GM12878 (cell line): Measurements from ENCODE around the gene HSD3B2. TPM values are rescaled to one million over a fixed set of nuclear protein-coding genes. Genes with fewer than 3 reads are reported as not detected.

Source experiments
- ATAC-seq: fragments of 200-7000 bp; cut with Tn5 transposase; 3 replicates; pipeline ENCODE4 v1.9.1; 2020; ENCODE audit warnings: mild to moderate bottlenecking, moderate library complexity
- BruUV-seq: library from RNA; stranded (reverse); fragments of 400-500 nt; replicated peaks from 2 replicates; lab custom pipeline; 2021; lab: Mats Ljungman, UMichigan
- CTCF ChIA-PET: fragments of 300-600 bp; sonication (Branson Sonifier 250); formaldehyde crosslinking; extraction: SDS; loops from one replicate; lab custom pipeline; 2021; ENCODE audit warnings: inconsistent platforms; lab: Yijun Ruan, JAX
- POLR2A ChIA-PET: fragments of 350-600 bp; formaldehyde crosslinking; extraction: SDS; loops from one replicate; lab custom pipeline; 2021; ENCODE audit warnings: inconsistent platforms; lab: Charles Lee
- RAD21 ChIA-PET: fragments of 300-600 bp; sonication (Branson Sonifier 250); formaldehyde crosslinking; loops from one replicate; lab custom pipeline; 2023; ENCODE audit warnings: antibody characterized with exemption; ENCODE audit not compliant: unreplicated experiment; lab: Charles Lee
- SMC1A ChIA-PET: fragments of 300-600 bp; sonication (Branson Sonifier 250); formaldehyde crosslinking; loops from one replicate; lab custom pipeline; 2023; ENCODE audit not compliant: unreplicated experiment, uncharacterized antibody; lab: Charles Lee
- DNase-seq: peaks from one replicate; pipeline ENCODE4 v3.0.0-alpha.2; 2011; ENCODE audit warnings: low read depth, low spot score
- FAIRE-seq: peaks from 3 replicates; lab custom pipeline; 2011; peaks lifted over from hg19 to GRCh38; lab: Jason Lieb, UNC
- H2AFZ ChIP-seq: 2 replicates; pipeline ENCODE4 v1.6.0; 2011; ENCODE audit warnings: low read depth, low read length, control low read depth; ENCODE audit not compliant: control insufficient read depth
- H3K27ac ChIP-seq: 2 replicates; pipeline ENCODE4 v1.5.1; 2011; ENCODE audit warnings: control low read depth; ENCODE audit not compliant: control insufficient read depth, insufficient read depth
- H3K27me3 ChIP-seq, 2 experiments: replicated peaks in 1 of 2; 2 replicates each; pipeline versions ENCODE4 v1.6.0 to v1.6.1; 2011; ENCODE audit warnings: low read length in 1 of 2; ENCODE audit not compliant: control insufficient read depth in 2 of 2, insufficient read depth in 2 of 2
- H3K36me3 ChIP-seq, 2 experiments: 2 replicates each; pipeline ENCODE4 v1.5.1; 2011; ENCODE audit warnings: low read length in 1 of 2; ENCODE audit not compliant: control insufficient read depth in 2 of 2, insufficient read depth in 2 of 2
- H3K4me1 ChIP-seq: 2 replicates; pipeline ENCODE4 v1.6.1; 2011; ENCODE audit warnings: mild to moderate bottlenecking, low read length, moderate library complexity, mixed read lengths; ENCODE audit not compliant: control insufficient read depth, insufficient read depth
- H3K4me2 ChIP-seq: 2 replicates; pipeline ENCODE4 v1.6.0; 2011; ENCODE audit warnings: control low read depth; ENCODE audit not compliant: control insufficient read depth, insufficient read depth
- H3K4me3 ChIP-seq: fragments of 200-600 bp; sonication (generic); 2 replicates; pipeline ENCODE4 v1.5.1; 2016
- H3K79me2 ChIP-seq: 2 replicates; pipeline ENCODE4 v1.6.0; 2011; ENCODE audit warnings: low read length; ENCODE audit not compliant: control insufficient read depth, insufficient read depth
- H3K9ac ChIP-seq: 2 replicates; pipeline ENCODE4 v1.8.0; 2011; ENCODE audit warnings: low read length, control low read depth, mixed read lengths; ENCODE audit not compliant: control insufficient read depth, insufficient read depth
- H3K9me3 ChIP-seq: replicated peaks from 3 replicates; pipeline ENCODE4 v1.5.1; 2011; ENCODE audit warnings: mild to moderate bottlenecking, low read length; ENCODE audit not compliant: control insufficient read depth, insufficient read depth
- H4K20me1 ChIP-seq: 2 replicates; pipeline ENCODE4 v1.6.0; 2011; ENCODE audit not compliant: control insufficient read depth, insufficient read depth
- CHD1 ChIP-seq: IDR thresholded peaks from 2 replicates; pipeline ENCODE4 v1.6.1; 2012; ENCODE audit warnings: low read depth, low read length, improper control_type of control experiment
- NFYB ChIP-seq: IDR thresholded peaks from 2 replicates; pipeline ENCODE4 v1.6.1; 2011; ENCODE audit warnings: low read depth, mild to moderate bottlenecking, low read length, improper control_type of control experiment, moderate library complexity; ENCODE audit not compliant: insufficient read depth
- NR2C1 ChIP-seq: fragments of 450-650 bp; IDR thresholded peaks from 2 replicates; pipeline ENCODE4 v1.6.1; 2017; ENCODE audit warnings: antibody characterized with exemption, mild to moderate bottlenecking, moderate library complexity
- POU2F2 ChIP-seq: IDR thresholded peaks from 3 replicates; pipeline ENCODE4 v1.6.1; 2011; ENCODE audit warnings: low read depth, mild to moderate bottlenecking, low read length, borderline replicate concordance
- SMAD5 ChIP-seq: IDR thresholded peaks from 2 replicates; pipeline ENCODE4 v1.6.1; 2016; ENCODE audit warnings: antibody characterized with exemption, low read depth
- TBL1XR1 ChIP-seq: IDR thresholded peaks from 2 replicates; pipeline ENCODE4 v1.6.1; 2012; ENCODE audit warnings: low read depth, low read length, improper control_type of control experiment
- ZBED1 ChIP-seq: IDR thresholded peaks from 2 replicates; pipeline ENCODE4 v1.6.1; 2016; ENCODE audit warnings: borderline replicate concordance
- ZNF217 ChIP-seq: fragments of 450-650 bp; IDR thresholded peaks from 2 replicates; pipeline ENCODE4 v1.6.1; 2017; ENCODE audit warnings: antibody characterized with exemption, mild to moderate bottlenecking
- ZSCAN29 ChIP-seq: fragments of 450-650 bp; IDR thresholded peaks from 2 replicates; pipeline ENCODE4 v1.6.1; 2017; ENCODE audit warnings: mild to moderate bottlenecking, moderate library complexity
- WGBS: methylation state at CpG from one replicate; pipeline ENCODE4 v1.1.6; 2016; ENCODE audit warnings: low lambda C conversion rate; ENCODE audit not compliant: insufficient replicate concordance, insufficient coverage; ENCODE audit errors: missing lambda C conversion rate; 5-methylcytosine and 5-hydroxymethylcytosine counted together
- in situ Hi-C: fragments of 300-500 bp; cut with MboI; formaldehyde crosslinking; loops from 9 replicates; pipeline ENCODE4 v1.14.3; 2018; ENCODE audit warnings: mixed read lengths
- intact Hi-C: fragments of 100-400 bp; cut with micrococcal nuclease; formaldehyde crosslinking; loops from one replicate; pipeline ENCODE4 v1.14.2; 2022; ENCODE audit not compliant: unreplicated experiment
- polyA plus RNA-seq, 11 experiments: library from polyadenylated mRNA; depleted of rRNA in 4 of 11; unstranded in 6 of 11; stranded (reverse) in 5 of 11; fragments of >200 nt; fragmentation: Nextera tagmentation in 4 of 11; fragmentation: Illumina TruSeq in 1 of 11; extraction: Ambion mirVana in 4 of 11; extraction: Trizol in 1 of 11; gene quantifications; 1 replicate in 1 of 11; 2 replicates in 10 of 11; pipeline versions ENCODE4 v1.2.1 to v1.2.3, GENCODE V29; 2011 to 2016; ENCODE audit warnings: inconsistent platforms in 2 of 11, missing spikeins in 2 of 11, low read depth in 1 of 11
- total RNA-seq, 4 experiments: library from RNA; depleted of rRNA in 3 of 4; stranded (reverse); fragments of >200 nt in 3 of 4; fragmentation: Illumina TruSeq in 1 of 4; extraction: Trizol in 1 of 4; gene quantifications; 2 replicates each; pipeline versions ENCODE4 v1.2.1 to v1.2.3, GENCODE V29; 2013 to 2021
- TF ChIP-seq, protein P1 (sequence below): fragments of 450-650 bp; IDR thresholded peaks from 2 replicates; pipeline ENCODE4 v1.6.1; 2017; ENCODE audit warnings: mild to moderate bottlenecking, low read depth, inconsistent platforms; ENCODE audit not compliant: poor library complexity, severe bottlenecking
- TF ChIP-seq, protein P2 (sequence below): IDR thresholded peaks from 2 replicates; pipeline ENCODE4 v1.6.1; 2012; ENCODE audit warnings: mild to moderate bottlenecking, low read depth, low read length
- TF ChIP-seq, protein P3 (sequence below): IDR thresholded peaks from 2 replicates; pipeline ENCODE4 v1.6.1; 2011; ENCODE audit warnings: borderline replicate concordance, low read depth, mild to moderate bottlenecking, moderate library complexity, low read length; ENCODE audit not compliant: insufficient read depth, poor library complexity, severe bottlenecking
- TF ChIP-seq, protein P4 (sequence below): fragments of 450-650 bp; formaldehyde crosslinking; IDR thresholded peaks from 2 replicates; pipeline ENCODE4 v1.5.0; 2022; ENCODE audit warnings: mild to moderate bottlenecking, missing genetic modification characterization

The HSD3B2 gene
- total and polyA plus RNA-seq, 10 of the 15 experiments (the other 5 are each of a cell fraction or from before 2014, with no cell fraction given) = 0.56 TPM; not detected in 9

DNA sequence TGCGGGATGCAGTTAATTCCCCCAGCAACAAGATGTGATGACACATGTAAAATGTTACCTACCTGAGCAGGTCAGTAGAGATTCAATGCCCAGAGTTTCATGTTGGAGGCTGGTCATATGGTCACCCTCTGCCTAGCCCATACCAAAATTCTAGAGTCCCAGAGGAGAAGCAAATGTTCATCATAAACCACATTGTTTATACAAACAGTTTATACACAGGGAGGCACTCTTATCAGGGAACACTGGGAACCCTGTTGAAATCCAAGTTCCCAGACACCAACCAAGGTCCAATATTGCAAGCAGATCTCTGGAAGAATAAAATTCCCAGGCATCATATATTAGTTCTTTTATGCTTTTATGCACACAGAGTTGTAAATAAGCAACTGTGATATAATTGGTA lies 35.8 kb upstream of the HSD3B2 start (continued):
- TF ChIP-seq POU2F2 = no peak
- no peak for TF ChIP-seq CHD1

DNA sequence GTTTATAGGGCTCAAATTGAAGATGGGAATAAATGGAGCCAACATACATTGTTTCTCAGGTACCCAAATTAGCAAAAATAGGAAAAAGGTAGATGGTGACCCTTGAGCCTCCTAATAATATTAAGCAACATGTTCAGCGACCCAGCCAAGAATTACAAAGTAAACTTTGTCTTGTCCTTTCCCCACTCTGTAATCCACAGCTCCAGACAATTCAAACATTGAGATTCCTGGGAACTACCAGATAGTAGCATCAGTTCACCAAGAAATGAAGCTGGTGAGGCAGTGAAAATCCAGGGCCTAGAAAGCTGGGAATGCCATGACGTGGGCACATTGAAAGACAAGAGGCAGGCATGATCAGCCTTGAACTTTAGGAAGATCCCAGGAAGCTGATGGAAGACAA lies 34.6 kb upstream of the HSD3B2 start:
- no peak overlapping the region for H3K4me3 ChIP-seq
- no peaks in the 10 kb centered on the region for H3K4me1 ChIP-seq
- 0% methylated on average over 2 of the region's 2 CpGs for WGBS
- H4K20me1 ChIP-seq = no peaks in the 10 kb centered on the region
- DNase-seq (no peak), ATAC-seq (no peak), FAIRE-seq (no peak)
- no peaks in the 10 kb centered on the region for H3K36me3 ChIP-seq
- ChIA-PET RAD21 (no interaction called here), CTCF (no interaction called here), SMC1A (interaction anchor here (0.6 to 1.3 kb wide), 2 partner anchors 10 to 1990 kb away, joined by 3 read pairs; no protein-coding TSS in a partner anchor), POLR2A (no interaction called here)
- no peak overlapping the region for H3K27ac ChIP-seq
- BruUV-seq = no TSS peak
- H3K79me2 ChIP-seq = no peaks in the 10 kb centered on the region
- H3K27me3 ChIP-seq = no peaks in the 10 kb centered on the region
- no peaks in the 10 kb centered on the region; the same call in 2 of the 3 replicates for H3K9me3 ChIP-seq
- intact Hi-C loops (no loop called here), in situ Hi-C loops (no loop called here)
- no peak overlapping the region for H3K4me2 ChIP-seq
- H3K9ac ChIP-seq = no peak overlapping the region
- no peak overlapping the region for H2AFZ ChIP-seq
- TF ChIP-seq, protein P1, sequence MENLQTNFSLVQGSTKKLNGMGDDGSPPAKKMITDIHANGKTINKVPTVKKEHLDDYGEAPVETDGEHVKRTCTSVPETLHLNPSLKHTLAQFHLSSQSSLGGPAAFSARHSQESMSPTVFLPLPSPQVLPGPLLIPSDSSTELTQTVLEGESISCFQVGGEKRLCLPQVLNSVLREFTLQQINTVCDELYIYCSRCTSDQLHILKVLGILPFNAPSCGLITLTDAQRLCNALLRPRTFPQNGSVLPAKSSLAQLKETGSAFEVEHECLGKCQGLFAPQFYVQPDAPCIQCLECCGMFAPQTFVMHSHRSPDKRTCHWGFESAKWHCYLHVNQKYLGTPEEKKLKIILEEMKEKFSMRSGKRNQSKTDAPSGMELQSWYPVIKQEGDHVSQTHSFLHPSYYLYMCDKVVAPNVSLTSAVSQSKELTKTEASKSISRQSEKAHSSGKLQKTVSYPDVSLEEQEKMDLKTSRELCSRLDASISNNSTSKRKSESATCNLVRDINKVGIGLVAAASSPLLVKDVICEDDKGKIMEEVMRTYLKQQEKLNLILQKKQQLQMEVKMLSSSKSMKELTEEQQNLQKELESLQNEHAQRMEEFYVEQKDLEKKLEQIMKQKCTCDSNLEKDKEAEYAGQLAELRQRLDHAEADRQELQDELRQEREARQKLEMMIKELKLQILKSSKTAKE = no peak
- no peak for TF ChIP-seq NR2C1
- TF ChIP-seq, protein P2, sequence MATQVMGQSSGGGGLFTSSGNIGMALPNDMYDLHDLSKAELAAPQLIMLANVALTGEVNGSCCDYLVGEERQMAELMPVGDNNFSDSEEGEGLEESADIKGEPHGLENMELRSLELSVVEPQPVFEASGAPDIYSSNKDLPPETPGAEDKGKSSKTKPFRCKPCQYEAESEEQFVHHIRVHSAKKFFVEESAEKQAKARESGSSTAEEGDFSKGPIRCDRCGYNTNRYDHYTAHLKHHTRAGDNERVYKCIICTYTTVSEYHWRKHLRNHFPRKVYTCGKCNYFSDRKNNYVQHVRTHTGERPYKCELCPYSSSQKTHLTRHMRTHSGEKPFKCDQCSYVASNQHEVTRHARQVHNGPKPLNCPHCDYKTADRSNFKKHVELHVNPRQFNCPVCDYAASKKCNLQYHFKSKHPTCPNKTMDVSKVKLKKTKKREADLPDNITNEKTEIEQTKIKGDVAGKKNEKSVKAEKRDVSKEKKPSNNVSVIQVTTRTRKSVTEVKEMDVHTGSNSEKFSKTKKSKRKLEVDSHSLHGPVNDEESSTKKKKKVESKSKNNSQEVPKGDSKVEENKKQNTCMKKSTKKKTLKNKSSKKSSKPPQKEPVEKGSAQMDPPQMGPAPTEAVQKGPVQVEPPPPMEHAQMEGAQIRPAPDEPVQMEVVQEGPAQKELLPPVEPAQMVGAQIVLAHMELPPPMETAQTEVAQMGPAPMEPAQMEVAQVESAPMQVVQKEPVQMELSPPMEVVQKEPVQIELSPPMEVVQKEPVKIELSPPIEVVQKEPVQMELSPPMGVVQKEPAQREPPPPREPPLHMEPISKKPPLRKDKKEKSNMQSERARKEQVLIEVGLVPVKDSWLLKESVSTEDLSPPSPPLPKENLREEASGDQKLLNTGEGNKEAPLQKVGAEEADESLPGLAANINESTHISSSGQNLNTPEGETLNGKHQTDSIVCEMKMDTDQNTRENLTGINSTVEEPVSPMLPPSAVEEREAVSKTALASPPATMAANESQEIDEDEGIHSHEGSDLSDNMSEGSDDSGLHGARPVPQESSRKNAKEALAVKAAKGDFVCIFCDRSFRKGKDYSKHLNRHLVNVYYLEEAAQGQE = no peak
- no peak for TF ChIP-seq ZSCAN29
- no peak for TF ChIP-seq NFYB
- TF ChIP-seq TBL1XR1 = no peak
- TF ChIP-seq, protein P3, sequence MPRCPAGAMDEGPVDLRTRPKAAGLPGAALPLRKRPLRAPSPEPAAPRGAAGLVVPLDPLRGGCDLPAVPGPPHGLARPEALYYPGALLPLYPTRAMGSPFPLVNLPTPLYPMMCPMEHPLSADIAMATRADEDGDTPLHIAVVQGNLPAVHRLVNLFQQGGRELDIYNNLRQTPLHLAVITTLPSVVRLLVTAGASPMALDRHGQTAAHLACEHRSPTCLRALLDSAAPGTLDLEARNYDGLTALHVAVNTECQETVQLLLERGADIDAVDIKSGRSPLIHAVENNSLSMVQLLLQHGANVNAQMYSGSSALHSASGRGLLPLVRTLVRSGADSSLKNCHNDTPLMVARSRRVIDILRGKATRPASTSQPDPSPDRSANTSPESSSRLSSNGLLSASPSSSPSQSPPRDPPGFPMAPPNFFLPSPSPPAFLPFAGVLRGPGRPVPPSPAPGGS = no peak
- TF ChIP-seq, protein P4, sequence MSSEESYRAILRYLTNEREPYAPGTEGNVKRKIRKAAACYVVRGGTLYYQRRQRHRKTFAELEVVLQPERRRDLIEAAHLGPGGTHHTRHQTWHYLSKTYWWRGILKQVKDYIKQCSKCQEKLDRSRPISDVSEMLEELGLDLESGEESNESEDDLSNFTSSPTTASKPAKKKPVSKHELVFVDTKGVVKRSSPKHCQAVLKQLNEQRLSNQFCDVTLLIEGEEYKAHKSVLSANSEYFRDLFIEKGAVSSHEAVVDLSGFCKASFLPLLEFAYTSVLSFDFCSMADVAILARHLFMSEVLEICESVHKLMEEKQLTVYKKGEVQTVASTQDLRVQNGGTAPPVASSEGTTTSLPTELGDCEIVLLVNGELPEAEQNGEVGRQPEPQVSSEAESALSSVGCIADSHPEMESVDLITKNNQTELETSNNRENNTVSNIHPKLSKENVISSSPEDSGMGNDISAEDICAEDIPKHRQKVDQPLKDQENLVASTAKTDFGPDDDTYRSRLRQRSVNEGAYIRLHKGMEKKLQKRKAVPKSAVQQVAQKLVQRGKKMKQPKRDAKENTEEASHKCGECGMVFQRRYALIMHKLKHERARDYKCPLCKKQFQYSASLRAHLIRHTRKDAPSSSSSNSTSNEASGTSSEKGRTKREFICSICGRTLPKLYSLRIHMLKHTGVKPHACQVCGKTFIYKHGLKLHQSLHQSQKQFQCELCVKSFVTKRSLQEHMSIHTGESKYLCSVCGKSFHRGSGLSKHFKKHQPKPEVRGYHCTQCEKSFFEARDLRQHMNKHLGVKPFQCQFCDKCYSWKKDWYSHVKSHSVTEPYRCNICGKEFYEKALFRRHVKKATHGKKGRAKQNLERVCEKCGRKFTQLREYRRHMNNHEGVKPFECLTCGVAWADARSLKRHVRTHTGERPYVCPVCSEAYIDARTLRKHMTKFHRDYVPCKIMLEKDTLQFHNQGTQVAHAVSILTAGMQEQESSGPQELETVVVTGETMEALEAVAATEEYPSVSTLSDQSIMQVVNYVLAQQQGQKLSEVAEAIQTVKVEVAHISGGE = no peak
- no peak for TF ChIP-seq SMAD5
- no peak for TF ChIP-seq ZBED1
- no peak for TF ChIP-seq ZNF217
